Activated CD8-positive, alpha-beta memory T cell treated with anti-CD3 and anti-CD28 coated beads, Interleukin-2, amount 50 U/mL, for 48 hours (primary cell): ENCODE results near the gene OR52I1.
A peak's percentile ranks its signal among the peaks of the same experiment; 100 is the strongest.

ENCODE experiments used
- DNase-seq: peaks from one replicate; pipeline ENCODE4 v3.0.0-alpha.2; 2020

Gene OR52I1

GRCh38 chr11:4615856-4616444 lies 22.1 kb downstream of the OR52I1 start:
- DNase-seq: no peak

- DNase-seq: no peak
Observed at GRCh38 chr11:4619514-4619913, 25.7 kb downstream of the OR52I1 start.

- DNase-seq: peak; percentile 78
Observed at GRCh38 chr11:4626207-4627099, 32.6 kb downstream of the OR52I1 start.

DNA sequence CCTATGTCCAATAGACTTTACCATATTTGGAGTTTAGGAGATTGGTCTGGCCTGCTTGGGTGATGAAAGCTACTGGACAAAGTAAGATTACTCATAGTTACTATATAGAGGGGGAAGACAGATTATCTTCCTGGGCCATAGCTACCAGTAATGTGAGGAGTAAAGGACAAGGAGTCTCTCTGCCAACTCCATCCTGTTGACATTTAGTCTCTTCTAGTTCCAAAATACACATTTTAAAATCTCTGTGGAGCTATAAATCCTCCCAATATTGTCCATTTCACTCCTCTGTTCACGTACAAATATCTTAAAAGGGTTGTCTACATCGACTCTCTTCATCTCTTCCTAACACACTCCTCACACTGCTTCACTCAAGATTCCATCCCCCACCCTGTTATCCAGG lies 42.3 kb downstream of the OR52I1 start:
- no peak for DNase-seq

- peak; percentile 83 for DNase-seq
Observed at GRCh38 chr11:4636962-4637661, 43.3 kb downstream of the OR52I1 start, which contains the start of gene OR51D1. Gene OR51D1 (plus strand): TSS chr11:4637477. CDS start chr11:4639791, 2,314 bp downstream.

DNA sequence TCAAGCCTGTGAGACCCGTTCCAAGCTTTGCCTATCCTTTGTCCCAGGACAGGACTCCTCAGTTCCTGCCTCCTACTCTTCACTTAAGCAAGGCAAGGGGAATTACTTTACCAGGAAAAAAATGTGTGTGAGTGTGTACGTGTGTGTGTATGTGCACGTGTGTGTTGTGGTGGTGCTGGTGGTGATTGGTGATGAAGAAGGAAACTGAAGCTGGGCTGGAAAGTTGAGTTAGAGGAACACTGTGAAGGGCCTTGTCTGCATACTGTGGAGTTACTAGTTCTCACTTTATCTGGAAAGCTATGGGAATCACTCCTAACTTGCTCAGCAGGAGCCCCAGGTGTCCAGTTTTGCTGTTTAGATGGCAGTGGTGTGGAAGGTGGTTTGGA lies 43.8 kb downstream of the OR52I1 start:
- no peak for DNase-seq

GRCh38 chr11:4639931-4640330 lies 46.1 kb downstream of the OR52I1 start:
- DNase-seq: no peak

DNA sequence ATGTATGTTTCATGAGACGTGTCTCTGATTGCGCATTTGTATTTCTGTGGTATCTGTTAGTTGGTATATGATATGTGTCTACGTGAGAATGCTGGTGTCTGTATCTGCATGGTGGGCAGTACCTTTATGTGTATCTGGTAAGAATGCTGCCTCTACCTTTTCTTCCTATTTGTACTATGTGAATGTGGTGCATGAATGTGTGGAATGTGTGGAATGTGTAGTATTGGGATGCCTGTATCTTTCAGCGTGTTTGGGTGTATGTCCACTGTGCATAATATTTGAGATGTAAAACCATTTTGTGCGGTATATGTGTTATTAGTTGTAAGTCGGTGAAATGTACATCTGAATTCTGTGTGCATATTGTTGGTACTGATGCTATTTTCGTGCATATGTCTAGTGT lies 47.7 kb downstream of the OR52I1 start:
- DNase-seq: no peak

DNA sequence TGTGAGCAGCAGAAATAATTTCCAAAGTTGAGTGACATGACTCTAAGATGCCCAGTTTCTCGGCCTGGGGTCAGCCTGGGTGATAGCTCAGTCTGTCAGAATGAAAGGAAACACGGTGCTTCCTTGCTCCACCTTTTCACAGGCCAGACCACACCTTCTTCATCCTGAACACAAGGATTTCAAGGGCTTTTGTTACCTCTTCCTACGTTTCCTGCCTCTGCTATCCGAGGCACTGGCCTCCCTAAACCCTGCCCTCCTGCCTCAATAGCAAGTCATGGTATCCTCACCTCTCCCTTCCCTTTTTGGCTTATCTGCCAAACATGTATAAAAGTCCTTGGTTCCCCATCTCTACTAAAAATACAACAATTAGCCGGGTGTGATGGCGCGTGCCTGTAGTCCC lies 48.2 kb downstream of the OR52I1 start:
- DNase-seq: no peak

DNA sequence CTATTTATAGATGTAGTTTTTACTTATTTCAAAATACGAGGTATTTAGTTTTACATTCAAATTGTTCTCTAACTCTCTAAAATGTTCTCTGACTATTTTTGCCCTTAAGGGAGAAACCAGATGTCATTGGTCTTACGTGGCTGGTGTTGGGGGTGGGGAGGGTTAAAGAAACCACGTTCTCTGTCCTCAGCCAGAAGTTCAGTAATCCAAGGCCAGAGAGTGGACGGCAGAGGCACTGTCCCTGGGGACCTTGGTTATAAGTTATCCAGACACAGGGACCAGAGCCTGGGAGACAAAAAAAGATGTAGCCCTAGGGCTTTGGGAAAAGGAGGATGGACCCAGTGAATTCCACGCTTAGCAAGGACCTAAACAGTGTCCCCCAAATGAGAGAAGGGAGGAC lies 49.2 kb downstream of the OR52I1 start:
- DNase-seq: no peak

GRCh38 chr11:4643682-4644081 lies 49.8 kb downstream of the OR52I1 start, which contains the start of gene OR51E1:
Gene OR51E1 (plus strand): TSS chr11:4643982. CDS start chr11:4652527, 8,545 bp downstream.
- no peak for DNase-seq

DNA sequence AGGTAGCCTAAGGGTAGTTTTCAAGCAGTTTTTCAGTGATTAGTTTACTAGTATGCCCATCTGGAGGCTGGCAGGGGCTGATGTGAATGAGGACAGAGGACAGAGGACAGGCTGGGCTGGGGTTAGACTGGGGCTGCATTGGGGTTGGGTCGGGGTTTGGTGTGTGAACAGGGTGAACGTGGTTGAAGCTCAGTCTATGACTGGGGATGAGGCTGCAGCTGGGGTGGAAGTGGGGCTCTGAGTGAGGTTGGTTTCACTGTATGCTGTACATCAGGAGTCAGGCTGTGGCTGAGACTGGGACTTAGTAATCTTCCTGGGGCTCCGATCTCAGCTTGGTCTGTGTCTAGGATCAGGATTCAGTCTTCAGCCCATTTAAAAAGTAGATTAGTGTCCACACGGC lies 50.4 kb downstream of the OR52I1 start:
- no peak for DNase-seq
